Measurements from ENCODE around the gene KCNMB1. TPM values are rescaled to one million over a fixed set of nuclear protein-coding genes. Genes with fewer than 3 reads are reported as not detected.

Gene KCNMB1
- total RNA-seq, 1 donor from 2014 or later, result 0.14 TPM

DNA sequence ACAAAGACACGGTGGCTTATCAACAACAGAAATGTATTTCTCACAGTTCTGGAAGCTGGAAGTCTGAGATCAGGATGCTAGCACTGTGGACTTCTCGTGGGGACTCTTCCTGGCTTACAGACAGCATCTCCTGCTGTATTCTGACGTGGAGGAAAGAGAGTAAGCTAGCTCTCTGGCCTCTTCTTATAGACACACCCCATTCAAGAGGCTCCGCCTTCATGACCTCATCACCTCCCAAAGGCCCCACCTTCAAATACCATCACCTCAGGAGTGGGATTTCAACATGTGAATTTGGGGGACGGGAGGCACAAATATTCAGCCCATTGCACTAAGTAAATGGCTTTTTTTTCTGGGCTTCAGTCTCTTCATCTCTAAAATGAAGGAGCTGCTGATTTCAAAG lies 27.6 kb downstream of the KCNMB1 start:
- Histone ChIP-seq H3K9ac (ENCODE audit: low read length) (no peak overlapping the region), H2AFZ (ENCODE audit: low read depth, low read length) (no peak overlapping the region), H3K4me2 (ENCODE audit: low read length) (no peak overlapping the region), H3K27ac (ENCODE audit: low read depth, low read length) (no peak overlapping the region), H3K4me1 (ENCODE audit: insufficient read depth, low read length) (no peaks in the 10 kb centered on the region), H3K36me3 (ENCODE audit: insufficient read depth, low read length) (no peaks in the 10 kb centered on the region), H3K9me3 (ENCODE audit: insufficient read depth, low read depth, low read length) (no peaks in the 10 kb centered on the region), H3K27me3 (ENCODE audit: insufficient read depth, low read length) (no peaks in the 10 kb centered on the region), H3K4me3 (ENCODE audit: insufficient read depth, low read depth, low read length) (no peak overlapping the region), H4K20me1 (ENCODE audit: insufficient read depth, low read length) (no peaks in the 10 kb centered on the region), H3K79me2 (ENCODE audit: insufficient read depth, low read length) (no peaks in the 10 kb centered on the region)
- no peaks in the 10 kb centered on the region for H3K36me3 Mint-ChIP-seq (ENCODE audit: low read depth, unreplicated experiment)
- H3K27me3 Mint-ChIP-seq (ENCODE audit: low read depth, unreplicated experiment), result peaks cover 16% of the 10 kb centered on the region
- no peak for TF ChIP-seq EZH2 (IDR thresholded peaks at IDR 0.05; ENCODE audit: insufficient read depth, low read length)
- FAIRE-seq, result no peak
- no peaks in the 10 kb centered on the region for H3K4me1 Mint-ChIP-seq (ENCODE audit: low read depth, unreplicated experiment)
- H3K9me3 Mint-ChIP-seq (ENCODE audit: unreplicated experiment), result no peaks in the 10 kb centered on the region
- no peak overlapping the region for H3K27ac Mint-ChIP-seq (ENCODE audit: unreplicated experiment)
- DNase-seq (ENCODE audit: low read depth), result no peak
- H3K4me3 Mint-ChIP-seq (ENCODE audit: unreplicated experiment), result no peak overlapping the region

DNA sequence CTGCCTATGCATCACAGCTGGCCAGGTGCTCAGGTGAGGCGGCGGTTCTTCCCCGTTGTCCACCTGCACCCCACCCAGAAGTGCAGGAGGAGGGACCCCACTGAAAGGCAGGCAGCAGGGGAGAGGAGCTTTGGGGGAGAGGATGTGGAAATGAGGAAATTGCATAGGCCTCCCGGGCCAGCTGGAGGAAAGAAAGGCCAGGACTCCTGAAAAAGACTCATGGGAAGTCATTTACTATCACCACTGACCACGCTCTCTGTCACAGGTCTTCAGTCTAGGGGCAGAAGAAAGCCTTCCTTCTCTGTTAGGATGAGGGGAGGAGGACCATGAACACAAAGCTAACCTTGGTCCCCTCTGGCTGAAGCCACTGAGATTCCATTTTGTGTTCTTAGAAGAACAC lies 28.1 kb downstream of the KCNMB1 start:
- Mint-ChIP-seq H3K4me1 (ENCODE audit: low read depth, unreplicated experiment) (no peaks in the 10 kb centered on the region), H3K36me3 (ENCODE audit: low read depth, unreplicated experiment) (no peaks in the 10 kb centered on the region), H3K9me3 (ENCODE audit: unreplicated experiment) (no peaks in the 10 kb centered on the region), H3K27me3 (ENCODE audit: low read depth, unreplicated experiment) (peaks cover 19% of the 10 kb centered on the region), H3K27ac (ENCODE audit: unreplicated experiment) (no peak overlapping the region), H3K4me3 (ENCODE audit: unreplicated experiment) (no peak overlapping the region)
- no peaks in the 10 kb centered on the region for H3K4me1 ChIP-seq (ENCODE audit: insufficient read depth, low read length)
- DNase-seq (ENCODE audit: low read depth), result no peak
- TF ChIP-seq EZH2 (IDR thresholded peaks at IDR 0.05; ENCODE audit: insufficient read depth, low read length), result no peak
- TF ChIP-seq, protein P1, sequence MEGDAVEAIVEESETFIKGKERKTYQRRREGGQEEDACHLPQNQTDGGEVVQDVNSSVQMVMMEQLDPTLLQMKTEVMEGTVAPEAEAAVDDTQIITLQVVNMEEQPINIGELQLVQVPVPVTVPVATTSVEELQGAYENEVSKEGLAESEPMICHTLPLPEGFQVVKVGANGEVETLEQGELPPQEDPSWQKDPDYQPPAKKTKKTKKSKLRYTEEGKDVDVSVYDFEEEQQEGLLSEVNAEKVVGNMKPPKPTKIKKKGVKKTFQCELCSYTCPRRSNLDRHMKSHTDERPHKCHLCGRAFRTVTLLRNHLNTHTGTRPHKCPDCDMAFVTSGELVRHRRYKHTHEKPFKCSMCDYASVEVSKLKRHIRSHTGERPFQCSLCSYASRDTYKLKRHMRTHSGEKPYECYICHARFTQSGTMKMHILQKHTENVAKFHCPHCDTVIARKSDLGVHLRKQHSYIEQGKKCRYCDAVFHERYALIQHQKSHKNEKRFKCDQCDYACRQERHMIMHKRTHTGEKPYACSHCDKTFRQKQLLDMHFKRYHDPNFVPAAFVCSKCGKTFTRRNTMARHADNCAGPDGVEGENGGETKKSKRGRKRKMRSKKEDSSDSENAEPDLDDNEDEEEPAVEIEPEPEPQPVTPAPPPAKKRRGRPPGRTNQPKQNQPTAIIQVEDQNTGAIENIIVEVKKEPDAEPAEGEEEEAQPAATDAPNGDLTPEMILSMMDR (IDR thresholded peaks at IDR 0.05; ENCODE audit: insufficient read depth, low read depth, low read length), result no peak
- H3K9me3 ChIP-seq (ENCODE audit: insufficient read depth, low read depth, low read length), result no peaks in the 10 kb centered on the region
- no peak overlapping the region for H3K27ac ChIP-seq (ENCODE audit: low read depth, low read length)
- H3K27me3 ChIP-seq (ENCODE audit: insufficient read depth, low read length), result no peaks in the 10 kb centered on the region
- no peak overlapping the region for H2AFZ ChIP-seq (ENCODE audit: low read depth, low read length)
- FAIRE-seq, result no peak
- no peak overlapping the region for H3K4me3 ChIP-seq (ENCODE audit: insufficient read depth, low read depth, low read length)
- H4K20me1 ChIP-seq (ENCODE audit: insufficient read depth, low read length), result no peaks in the 10 kb centered on the region
- no peaks in the 10 kb centered on the region for H3K36me3 ChIP-seq (ENCODE audit: insufficient read depth, low read length)
- H3K9ac ChIP-seq (ENCODE audit: low read length), result no peak overlapping the region
- H3K4me2 ChIP-seq (ENCODE audit: low read length), result no peak overlapping the region
- H3K79me2 ChIP-seq (ENCODE audit: insufficient read depth, low read length), result no peaks in the 10 kb centered on the region

DNA sequence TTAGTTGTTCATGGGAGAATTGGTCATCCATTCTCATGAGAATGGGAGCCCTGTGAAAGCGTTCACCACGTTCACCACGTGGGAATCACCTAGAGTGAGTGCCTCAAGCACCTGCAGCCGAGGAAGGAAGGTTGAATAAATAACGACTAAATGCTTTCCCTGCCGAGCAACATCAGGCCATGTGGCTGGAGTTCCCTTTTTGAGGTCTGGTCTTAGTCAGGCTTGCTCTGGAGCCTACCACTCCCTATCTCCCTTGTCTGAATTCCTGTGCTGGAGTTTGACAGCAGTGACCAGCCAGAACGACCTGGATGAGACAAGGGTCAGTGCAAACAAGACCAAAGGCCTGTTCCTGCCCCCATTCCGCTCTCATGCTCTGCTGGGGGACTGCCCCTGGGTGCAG lies 28.5 kb downstream of the KCNMB1 start:
- H3K27me3 Mint-ChIP-seq (ENCODE audit: low read depth, unreplicated experiment), result peaks cover 23% of the 10 kb centered on the region
- Histone ChIP-seq H3K27me3 (ENCODE audit: insufficient read depth, low read length) (peaks cover 2% of the 10 kb centered on the region), H3K79me2 (ENCODE audit: insufficient read depth, low read length) (no peaks in the 10 kb centered on the region), H2AFZ (ENCODE audit: low read depth, low read length) (no peak overlapping the region), H3K4me2 (ENCODE audit: low read length) (no peak overlapping the region), H3K27ac (ENCODE audit: low read depth, low read length) (no peak overlapping the region), H3K4me1 (ENCODE audit: insufficient read depth, low read length) (no peaks in the 10 kb centered on the region), H3K4me3 (ENCODE audit: insufficient read depth, low read depth, low read length) (no peak overlapping the region), H3K36me3 (ENCODE audit: insufficient read depth, low read length) (no peaks in the 10 kb centered on the region), H4K20me1 (ENCODE audit: insufficient read depth, low read length) (no peaks in the 10 kb centered on the region), H3K9ac (ENCODE audit: low read length) (no peak overlapping the region), H3K9me3 (ENCODE audit: insufficient read depth, low read depth, low read length) (no peaks in the 10 kb centered on the region)
- no peaks in the 10 kb centered on the region for H3K9me3 Mint-ChIP-seq (ENCODE audit: unreplicated experiment)
- H3K4me1 Mint-ChIP-seq (ENCODE audit: low read depth, unreplicated experiment), result no peaks in the 10 kb centered on the region
- no peak overlapping the region for H3K27ac Mint-ChIP-seq (ENCODE audit: unreplicated experiment)
- TF ChIP-seq, protein P1 (IDR thresholded peaks at IDR 0.05; ENCODE audit: insufficient read depth, low read depth, low read length), result no peak
- no peak for TF ChIP-seq EZH2 (IDR thresholded peaks at IDR 0.05; ENCODE audit: insufficient read depth, low read length)
- H3K36me3 Mint-ChIP-seq (ENCODE audit: low read depth, unreplicated experiment), result no peaks in the 10 kb centered on the region
- no peak overlapping the region for H3K4me3 Mint-ChIP-seq (ENCODE audit: unreplicated experiment)
- no peak for DNase-seq (ENCODE audit: low read depth)
- FAIRE-seq, result no peak

Measured in astrocyte (in vitro differentiated cells and primary cell).